ENCODE measurements around the gene AXL.
A peak's percentile ranks its signal among the peaks of the same experiment; 100 is the strongest.

Gene AXL

GRCh38 chr19:41193430-41194156 is 25.4 kb upstream of the AXL start:
- TF ChIP-seq SIN3A (IDR thresholded peaks at IDR 0.05; ENCODE audit: borderline replicate concordance, insufficient read depth, low read length): no peak
- no peak for TF ChIP-seq POLR2AphosphoS5 (IDR thresholded peaks at IDR 0.05; ENCODE audit: low read depth, low read length)
- no peak for TF ChIP-seq FOXP2 (optimal IDR thresholded peaks at IDR 0.05; ENCODE audit: borderline replicate concordance, extremely low read depth, extremely low read length, insufficient read depth)
- TF ChIP-seq TAF1 (IDR thresholded peaks at IDR 0.05; ENCODE audit: borderline replicate concordance, insufficient read depth, low read length): no peak
- TF ChIP-seq REST (IDR thresholded peaks at IDR 0.05; ENCODE audit: insufficient read depth in 1 of 2, low read depth in 2 of 2, low read length in 2 of 2): no peak

DNA sequence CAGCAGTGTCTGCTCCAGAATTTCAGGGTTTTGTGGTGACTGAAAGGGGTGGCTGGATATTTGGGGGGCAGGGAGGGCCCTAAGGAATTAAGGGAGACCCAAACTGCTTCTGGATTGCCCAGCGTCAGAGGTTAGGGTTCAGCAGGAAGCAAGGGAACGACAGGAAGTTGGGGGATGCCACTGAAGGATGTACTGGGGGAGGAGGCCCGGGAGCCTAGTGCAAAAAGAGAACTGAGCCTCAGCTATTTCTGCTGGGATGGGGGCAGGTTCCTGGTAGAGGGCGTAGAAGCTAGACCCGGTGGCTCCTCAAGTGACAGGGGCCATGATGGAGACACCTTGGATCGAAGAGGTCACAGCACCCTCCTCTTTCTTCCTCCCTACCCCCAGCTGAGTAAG is 24.9 kb upstream of the AXL start:
- TF ChIP-seq SIN3A (IDR thresholded peaks at IDR 0.05; ENCODE audit: borderline replicate concordance, insufficient read depth, low read length) (no peak), REST (IDR thresholded peaks at IDR 0.05; ENCODE audit: insufficient read depth in 1 of 2, low read depth in 2 of 2, low read length in 2 of 2) (no peak), TAF1 (IDR thresholded peaks at IDR 0.05; ENCODE audit: borderline replicate concordance, insufficient read depth, low read length) (0 out of 2 replicates have a peak, but pooled peaks have one; percentile 12), POLR2AphosphoS5 (IDR thresholded peaks at IDR 0.05; ENCODE audit: low read depth, low read length) (no peak)

GRCh38 chr19:41195675-41196497 is 23.1 kb upstream of the AXL start:
- no peak for TF ChIP-seq TAF1 (IDR thresholded peaks at IDR 0.05; ENCODE audit: borderline replicate concordance, insufficient read depth, low read length)
- TF ChIP-seq FOXP2 (optimal IDR thresholded peaks at IDR 0.05; ENCODE audit: borderline replicate concordance, extremely low read depth, extremely low read length, insufficient read depth): no peak
- no peak for TF ChIP-seq SIN3A (IDR thresholded peaks at IDR 0.05; ENCODE audit: borderline replicate concordance, insufficient read depth, low read length)
- no peak for TF ChIP-seq POLR2AphosphoS5 (IDR thresholded peaks at IDR 0.05; ENCODE audit: low read depth, low read length)
- TF ChIP-seq REST (IDR thresholded peaks at IDR 0.05; ENCODE audit: insufficient read depth in 1 of 2, low read depth in 2 of 2, low read length in 2 of 2): no peak

DNA sequence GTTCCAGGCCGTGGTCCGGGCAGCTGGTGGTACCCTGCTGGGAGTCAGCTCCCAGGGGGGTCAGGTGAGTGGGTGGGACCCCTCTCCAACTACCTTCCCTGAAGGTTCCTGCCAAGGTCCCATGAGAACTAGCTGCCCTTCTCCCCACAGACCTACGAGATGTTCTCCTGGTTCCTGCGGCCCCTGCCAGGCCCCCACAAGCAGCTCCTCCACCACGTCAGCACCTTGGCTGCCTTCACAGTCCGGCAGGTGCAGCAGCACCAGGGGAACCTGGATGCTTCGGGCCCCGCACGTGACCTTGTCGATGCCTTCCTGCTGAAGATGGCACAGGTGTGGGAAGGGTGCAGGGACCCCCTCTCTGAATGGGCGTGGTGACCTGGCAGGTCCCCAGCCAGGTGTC is 20.5 kb upstream of the AXL start:
- TF ChIP-seq POLR2AphosphoS5 (IDR thresholded peaks at IDR 0.05; ENCODE audit: low read depth, low read length): no peak
- no peak for TF ChIP-seq SIN3A (IDR thresholded peaks at IDR 0.05; ENCODE audit: borderline replicate concordance, insufficient read depth, low read length)
- no peak for TF ChIP-seq FOXP2 (optimal IDR thresholded peaks at IDR 0.05; ENCODE audit: borderline replicate concordance, extremely low read depth, extremely low read length, insufficient read depth)
- TF ChIP-seq TAF1 (IDR thresholded peaks at IDR 0.05; ENCODE audit: borderline replicate concordance, insufficient read depth, low read length): no peak
- no peak for TF ChIP-seq REST (IDR thresholded peaks at IDR 0.05; ENCODE audit: insufficient read depth in 1 of 2, low read depth in 2 of 2, low read length in 2 of 2)
